ELR (cell line): Measurements from ENCODE around the gene CLMN.

Experiments
- DNase-seq: peaks from one replicate; pipeline ENCODE4 v3.0.0-alpha.2; 2015; ENCODE audit warnings: low read depth

CLMN gene

GRCh38 chr14:95263527-95264231 lies 56.0 kb downstream of the CLMN start:
- no peak for DNase-seq

- DNase-seq: no peak
Observed at GRCh38 chr14:95262511-95262891, 57.2 kb downstream of the CLMN start.

GRCh38 chr14:95261616-95262510 lies 57.8 kb downstream of the CLMN start:
- no peak for DNase-seq

GRCh38 chr14:95260537-95261361 lies 59.0 kb downstream of the CLMN start:
- DNase-seq: peak; percentile 77

GRCh38 chr14:95258754-95259593 lies 60.7 kb downstream of the CLMN start:
- peak; percentile 26 for DNase-seq

- no peak for DNase-seq
Observed at GRCh38 chr14:95258156-95258555, 61.6 kb downstream of the CLMN start.

- no peak for DNase-seq
Observed at GRCh38 chr14:95257521-95257920, 62.2 kb downstream of the CLMN start.

GRCh38 chr14:95256776-95257060 lies 63.0 kb downstream of the CLMN start:
- DNase-seq: no peak

- DNase-seq: no peak
Observed at GRCh38 chr14:95256002-95256775, 63.5 kb downstream of the CLMN start.

GRCh38 chr14:95255487-95255886 lies 64.2 kb downstream of the CLMN start:
- DNase-seq: peak; percentile 65

- DNase-seq: no peak
Observed at GRCh38 chr14:95255013-95255412, 64.7 kb downstream of the CLMN start.

GRCh38 chr14:95254288-95254687 lies 65.4 kb downstream of the CLMN start:
- DNase-seq: no peak

GRCh38 chr14:95253039-95253630 lies 66.6 kb downstream of the CLMN start:
- DNase-seq: peak; percentile 50

- no peak for DNase-seq
Observed at GRCh38 chr14:95252219-95252618, 67.5 kb downstream of the CLMN start.

GRCh38 chr14:95250936-95251335 lies 68.8 kb downstream of the CLMN start:
- DNase-seq: no peak

GRCh38 chr14:95250140-95250769 lies 69.5 kb downstream of the CLMN start:
- DNase-seq: no peak

- DNase-seq: no peak
Observed at GRCh38 chr14:95248432-95248831, 71.3 kb downstream of the CLMN start.

GRCh38 chr14:95246870-95247269 lies 72.8 kb downstream of the CLMN start:
- no peak for DNase-seq

GRCh38 chr14:95245334-95245733 lies 74.4 kb downstream of the CLMN start:
- no peak for DNase-seq

GRCh38 chr14:95244587-95244986 lies 75.1 kb downstream of the CLMN start:
- no peak for DNase-seq
